HG03565 (cell line): ENCODE measurements around the gene ARMC5.
"Not testable (repeated sequence)": the region's sequence is repeated elsewhere in the genome, so short reads cannot be mapped to it uniquely, and the experiment has no call there.

ENCODE experiments used
- ATAC-seq: cut with Tn5 transposase; IDR thresholded peaks from one replicate; pipeline ENCODE4 v1.9.1; 2021; ENCODE audit warnings: mild to moderate bottlenecking, moderate library complexity; ENCODE audit not compliant: unreplicated experiment

The ARMC5 gene

GRCh38 chr16:31458844-31459686 lies at the start of gene ARMC5:
Gene ARMC5 (plus strand): TSS chr16:31459501. CDS start chr16:31459525, 24 bp downstream.
- peak; percentile 61 for ATAC-seq

GRCh38 chr16:31410082-31410481 lies 49.2 kb upstream of the ARMC5 start:
- ATAC-seq, result no peak

GRCh38 chr16:31411024-31411844 lies 48.1 kb upstream of the ARMC5 start:
- no peak for ATAC-seq

DNA sequence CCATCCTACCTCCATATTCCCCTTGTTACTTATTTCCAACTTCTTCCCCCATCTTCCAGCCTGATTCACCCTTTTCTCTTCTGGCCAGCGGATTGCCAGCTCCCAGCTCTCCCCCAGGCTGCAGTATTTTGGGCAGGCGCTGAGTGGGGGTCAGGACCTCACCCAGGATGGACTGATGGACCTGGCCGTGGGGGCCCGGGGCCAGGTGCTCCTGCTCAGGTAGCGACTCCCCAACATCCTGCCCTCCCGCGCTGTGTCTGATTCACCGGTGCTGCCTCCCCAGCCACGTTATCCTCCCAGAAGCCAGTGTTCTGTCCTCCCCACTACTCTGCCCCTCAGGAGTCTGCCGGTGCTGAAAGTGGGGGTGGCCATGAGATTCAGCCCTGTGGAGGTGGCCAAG lies 46.6 kb upstream of the ARMC5 start:
- ATAC-seq, result no peak

DNA sequence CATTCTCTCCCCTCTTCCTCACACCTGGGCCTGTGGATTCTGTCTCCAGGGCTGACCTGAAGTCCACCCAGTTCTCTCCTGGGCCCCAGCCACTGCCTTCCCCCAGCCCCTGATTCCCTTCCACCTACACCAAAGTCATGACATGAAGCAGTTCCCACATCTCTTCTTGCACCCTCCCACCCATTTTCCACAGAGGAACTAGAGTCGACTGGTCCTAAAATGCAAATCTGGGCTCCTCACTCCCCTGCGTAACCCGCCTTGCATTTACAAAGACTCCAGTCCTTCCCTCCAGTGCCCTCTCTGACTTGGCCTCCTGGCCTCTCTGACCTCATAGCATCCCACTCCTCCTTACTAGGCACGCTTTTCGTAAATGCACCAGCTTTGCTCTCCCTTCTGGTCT lies 45.9 kb upstream of the ARMC5 start:
- no peak for ATAC-seq

DNA sequence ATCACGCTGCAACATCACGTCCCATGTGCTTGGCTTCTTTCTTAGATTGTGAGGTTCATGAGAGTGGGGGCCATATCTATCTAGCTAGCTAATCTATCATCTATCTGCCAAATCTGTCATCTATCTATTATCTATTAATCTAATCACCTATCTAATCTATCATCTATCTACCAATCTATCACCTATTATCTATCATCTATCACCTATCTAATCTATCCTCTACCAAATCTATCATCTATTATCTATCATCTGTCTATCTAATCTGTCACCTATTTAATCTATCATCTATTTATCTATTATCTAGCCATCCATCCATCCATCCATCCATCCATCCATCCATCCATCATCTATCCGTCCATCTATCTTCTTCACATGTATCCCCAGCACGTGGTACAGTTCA lies 45.4 kb upstream of the ARMC5 start:
- no peak for ATAC-seq

DNA sequence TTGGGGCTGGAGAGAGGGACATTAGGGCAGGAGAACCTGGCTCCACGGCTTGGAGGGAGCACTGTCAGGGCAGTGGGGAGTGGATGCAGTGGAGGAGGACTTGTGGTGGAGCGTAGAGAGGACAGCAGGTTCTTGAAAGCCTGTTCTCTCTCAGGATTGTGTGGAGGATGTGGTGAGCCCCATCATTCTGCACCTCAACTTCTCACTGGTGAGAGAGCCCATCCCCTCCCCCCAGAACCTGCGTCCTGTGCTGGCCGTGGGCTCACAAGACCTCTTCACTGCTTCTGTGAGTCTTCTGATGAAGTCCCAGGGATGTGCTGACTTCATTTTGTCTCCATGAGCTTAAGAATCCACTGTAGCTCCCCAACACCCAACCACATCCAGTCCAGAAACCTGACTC lies 44.6 kb upstream of the ARMC5 start:
- no peak for ATAC-seq

- ATAC-seq, result no peak
Measured at GRCh38 chr16:31416371-31416770, 42.9 kb upstream of the ARMC5 start.

- not testable (repeated sequence) for ATAC-seq
Measured at GRCh38 chr16:31417036-31417435, 42.3 kb upstream of the ARMC5 start.

- no peak for ATAC-seq
Measured at GRCh38 chr16:31417916-31418315, 41.4 kb upstream of the ARMC5 start.

DNA sequence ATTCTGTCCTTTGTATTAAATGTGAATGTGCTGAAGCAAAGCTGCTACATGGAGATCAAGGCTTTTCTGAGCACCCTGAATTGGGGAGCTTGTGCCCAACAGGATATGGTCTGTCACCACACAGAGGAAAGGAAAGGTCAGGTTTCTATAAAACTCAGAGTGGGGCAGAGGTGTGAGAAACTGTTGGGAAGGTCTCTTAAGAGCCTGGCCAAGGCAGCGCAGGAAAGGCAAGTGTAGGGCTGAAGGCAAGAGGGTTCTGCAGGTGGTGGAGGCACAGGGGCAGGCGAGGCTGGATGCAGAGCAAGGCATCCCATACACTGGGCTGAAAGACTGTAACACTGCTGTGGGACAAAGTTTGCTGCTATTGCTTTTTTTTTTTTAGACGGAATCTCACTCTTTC lies 39.3 kb upstream of the ARMC5 start:
- ATAC-seq, result no peak

DNA sequence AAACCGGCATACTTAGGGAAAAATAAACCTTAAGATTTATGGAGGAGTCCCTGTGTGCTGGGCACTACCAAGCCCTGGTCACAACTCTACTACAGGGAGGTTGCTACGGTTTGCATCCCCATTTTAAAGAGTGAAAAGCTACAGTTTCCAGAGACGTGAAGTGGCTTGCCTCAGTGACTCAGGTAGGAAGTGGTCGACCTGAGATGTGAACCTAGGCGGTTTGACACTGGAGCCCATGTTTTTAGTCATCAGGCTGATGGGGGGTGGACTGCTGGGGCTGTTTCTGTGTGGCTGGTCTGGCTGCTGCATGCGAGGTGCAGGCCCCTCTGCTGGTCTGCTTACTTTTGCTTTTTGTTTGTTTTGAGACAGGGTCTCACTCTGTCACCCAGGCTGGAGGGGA lies 37.7 kb upstream of the ARMC5 start:
- peak; percentile 54 for ATAC-seq

- no peak for ATAC-seq
Measured at GRCh38 chr16:31423241-31423640, 36.1 kb upstream of the ARMC5 start.

- ATAC-seq, result no peak
Measured at GRCh38 chr16:31423801-31424200, 35.5 kb upstream of the ARMC5 start.

GRCh38 chr16:31427441-31428278 lies 31.6 kb upstream of the ARMC5 start:
- no peak for ATAC-seq

GRCh38 chr16:31428279-31428597 lies 31.1 kb upstream of the ARMC5 start, which contains the start of gene COX6A2:
Gene COX6A2 (minus strand): TSS chr16:31428360. CDS start chr16:31428325, 35 bp downstream.
- no peak for ATAC-seq

DNA sequence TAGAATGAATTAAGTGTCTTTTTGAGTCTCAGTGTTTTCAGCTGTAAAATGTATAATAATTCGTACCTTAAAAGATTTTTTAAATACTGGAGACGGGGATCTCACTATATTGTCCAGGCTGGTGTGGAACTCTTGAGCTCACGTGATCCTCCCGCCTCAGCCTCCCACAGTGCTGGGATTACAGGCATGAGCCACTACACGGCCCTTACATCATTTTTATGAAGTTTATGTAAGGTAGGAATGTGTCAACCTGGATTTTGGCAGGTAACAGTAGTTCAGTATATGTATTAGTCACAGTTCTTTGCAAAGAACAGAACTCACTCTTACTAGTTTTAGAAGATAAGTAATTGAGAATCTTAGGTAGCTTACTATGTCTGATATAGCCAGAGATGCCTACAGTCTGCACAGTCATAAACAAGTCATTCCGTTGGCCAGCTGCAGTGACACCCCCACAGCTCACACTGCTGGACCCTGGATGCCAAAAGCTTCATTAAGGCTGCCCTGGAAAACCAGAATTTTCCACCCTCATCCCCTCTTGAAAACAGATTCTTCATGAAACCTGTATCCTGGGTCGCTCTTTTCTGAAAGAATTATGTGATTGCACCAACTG lies 30.6 kb upstream of the ARMC5 start:
- no peak for ATAC-seq

- ATAC-seq, result no peak
Measured at GRCh38 chr16:31429314-31429713, 30.0 kb upstream of the ARMC5 start.

DNA sequence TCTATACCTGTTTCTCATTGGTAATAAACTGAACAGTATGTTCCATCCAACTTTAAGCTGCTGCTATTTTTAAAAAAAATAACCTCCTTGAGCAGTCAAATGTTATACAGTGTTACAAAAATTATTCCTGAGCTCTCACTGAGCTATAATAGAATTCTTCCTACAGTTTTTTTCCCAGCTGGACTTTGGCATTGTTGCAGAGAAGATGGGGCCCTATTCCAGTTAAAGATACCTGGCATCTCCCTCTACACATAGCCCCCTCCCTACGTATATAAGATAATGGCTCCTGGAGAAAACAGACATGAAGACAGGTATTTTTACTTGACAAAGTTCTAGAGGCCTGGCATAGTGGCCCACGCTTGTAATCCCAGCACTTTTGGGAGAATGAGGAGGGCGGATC lies 29.5 kb upstream of the ARMC5 start:
- no peak for ATAC-seq

DNA sequence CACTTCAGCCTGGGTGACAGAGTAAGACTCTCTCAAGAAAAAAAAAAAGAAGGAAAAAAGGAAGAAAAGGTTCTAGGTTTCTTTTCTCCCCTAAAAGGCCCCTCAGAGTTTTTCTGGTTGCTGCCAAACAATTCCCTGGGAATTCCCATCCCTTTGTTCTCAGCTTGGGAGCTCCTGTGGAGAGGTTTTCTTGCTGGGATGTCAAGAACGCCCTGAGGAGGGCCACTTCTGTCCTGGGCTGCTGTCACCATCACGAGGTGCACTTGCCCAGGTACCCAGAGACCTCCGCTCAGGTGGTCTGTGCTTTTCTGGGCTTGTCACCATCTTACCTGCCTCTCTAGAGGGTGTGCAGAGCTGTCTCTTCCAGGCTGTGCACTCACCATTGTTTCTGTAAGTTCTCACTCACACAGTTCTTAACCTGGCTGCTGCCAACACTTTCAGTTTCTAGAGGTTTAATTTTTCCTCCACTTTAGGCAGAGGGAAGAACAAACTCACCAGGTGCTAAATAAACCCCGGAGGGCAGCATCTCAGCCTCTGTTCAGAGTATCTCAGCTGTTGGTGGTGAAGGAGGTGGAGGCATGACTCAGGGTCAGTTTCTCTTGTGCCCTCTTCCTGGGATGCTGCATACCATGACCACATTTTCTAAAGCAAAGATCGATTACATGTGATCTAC lies 28.8 kb upstream of the ARMC5 start:
- ATAC-seq, result no peak
